ENCODE data around the gene CDC14A.

CDC14A gene

DNA sequence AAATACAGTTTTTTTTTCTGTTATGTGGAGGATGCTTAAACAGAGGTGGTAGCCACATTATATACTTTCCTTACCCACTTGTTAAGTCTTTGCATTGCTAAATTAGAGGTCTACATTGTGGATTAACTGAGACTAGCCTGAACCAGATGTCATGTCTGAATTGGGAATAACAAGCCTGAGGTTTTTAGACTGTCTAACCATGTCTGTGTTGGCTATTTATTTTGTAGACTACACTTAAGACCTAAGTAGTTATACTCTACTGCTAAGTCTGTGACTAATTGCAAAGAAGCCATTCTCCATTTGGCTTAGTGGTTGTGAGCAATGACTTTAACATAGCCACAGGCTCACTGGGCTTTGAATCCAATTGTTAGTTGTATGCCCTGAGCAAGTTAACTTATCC lies 45.4 kb downstream of the CDC14A start:
- no peak for TF ChIP-seq CREB1 (IDR thresholded peaks at IDR 0.05; ENCODE audit: low read depth)
- TF ChIP-seq, protein P1, sequence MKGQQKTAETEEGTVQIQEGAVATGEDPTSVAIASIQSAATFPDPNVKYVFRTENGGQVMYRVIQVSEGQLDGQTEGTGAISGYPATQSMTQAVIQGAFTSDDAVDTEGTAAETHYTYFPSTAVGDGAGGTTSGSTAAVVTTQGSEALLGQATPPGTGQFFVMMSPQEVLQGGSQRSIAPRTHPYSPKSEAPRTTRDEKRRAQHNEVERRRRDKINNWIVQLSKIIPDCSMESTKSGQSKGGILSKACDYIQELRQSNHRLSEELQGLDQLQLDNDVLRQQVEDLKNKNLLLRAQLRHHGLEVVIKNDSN (IDR thresholded peaks at IDR 0.05), result no peak
- TF ChIP-seq, protein P2, sequence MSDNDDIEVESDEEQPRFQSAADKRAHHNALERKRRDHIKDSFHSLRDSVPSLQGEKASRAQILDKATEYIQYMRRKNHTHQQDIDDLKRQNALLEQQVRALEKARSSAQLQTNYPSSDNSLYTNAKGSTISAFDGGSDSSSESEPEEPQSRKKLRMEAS (IDR thresholded peaks at IDR 0.05), result no peak
- no peak for TF ChIP-seq TAF1 (IDR thresholded peaks at IDR 0.05; ENCODE audit: low read depth)
- no peak for TF ChIP-seq NFIC (IDR thresholded peaks at IDR 0.05)
- no peak for TF ChIP-seq YY1 (IDR thresholded peaks at IDR 0.05; ENCODE audit: low read depth)
- TF ChIP-seq, protein P3, sequence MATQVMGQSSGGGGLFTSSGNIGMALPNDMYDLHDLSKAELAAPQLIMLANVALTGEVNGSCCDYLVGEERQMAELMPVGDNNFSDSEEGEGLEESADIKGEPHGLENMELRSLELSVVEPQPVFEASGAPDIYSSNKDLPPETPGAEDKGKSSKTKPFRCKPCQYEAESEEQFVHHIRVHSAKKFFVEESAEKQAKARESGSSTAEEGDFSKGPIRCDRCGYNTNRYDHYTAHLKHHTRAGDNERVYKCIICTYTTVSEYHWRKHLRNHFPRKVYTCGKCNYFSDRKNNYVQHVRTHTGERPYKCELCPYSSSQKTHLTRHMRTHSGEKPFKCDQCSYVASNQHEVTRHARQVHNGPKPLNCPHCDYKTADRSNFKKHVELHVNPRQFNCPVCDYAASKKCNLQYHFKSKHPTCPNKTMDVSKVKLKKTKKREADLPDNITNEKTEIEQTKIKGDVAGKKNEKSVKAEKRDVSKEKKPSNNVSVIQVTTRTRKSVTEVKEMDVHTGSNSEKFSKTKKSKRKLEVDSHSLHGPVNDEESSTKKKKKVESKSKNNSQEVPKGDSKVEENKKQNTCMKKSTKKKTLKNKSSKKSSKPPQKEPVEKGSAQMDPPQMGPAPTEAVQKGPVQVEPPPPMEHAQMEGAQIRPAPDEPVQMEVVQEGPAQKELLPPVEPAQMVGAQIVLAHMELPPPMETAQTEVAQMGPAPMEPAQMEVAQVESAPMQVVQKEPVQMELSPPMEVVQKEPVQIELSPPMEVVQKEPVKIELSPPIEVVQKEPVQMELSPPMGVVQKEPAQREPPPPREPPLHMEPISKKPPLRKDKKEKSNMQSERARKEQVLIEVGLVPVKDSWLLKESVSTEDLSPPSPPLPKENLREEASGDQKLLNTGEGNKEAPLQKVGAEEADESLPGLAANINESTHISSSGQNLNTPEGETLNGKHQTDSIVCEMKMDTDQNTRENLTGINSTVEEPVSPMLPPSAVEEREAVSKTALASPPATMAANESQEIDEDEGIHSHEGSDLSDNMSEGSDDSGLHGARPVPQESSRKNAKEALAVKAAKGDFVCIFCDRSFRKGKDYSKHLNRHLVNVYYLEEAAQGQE (IDR thresholded peaks at IDR 0.05; ENCODE audit: low read depth), result no peak
- TF ChIP-seq RAD21 (IDR thresholded peaks at IDR 0.05; ENCODE audit: low read depth), result no peak
- no peak for TF ChIP-seq FOXM1 (IDR thresholded peaks at IDR 0.05; ENCODE audit: borderline replicate concordance, low read depth)
- TF ChIP-seq CEBPB (IDR thresholded peaks at IDR 0.05), result no peak
- no peak for TF ChIP-seq ZBTB7A (IDR thresholded peaks at IDR 0.05; ENCODE audit: low read depth)
- TF ChIP-seq TEAD4 (IDR thresholded peaks at IDR 0.05), result no peak
- TF ChIP-seq TCF12 (IDR thresholded peaks at IDR 0.05; ENCODE audit: low read depth), result no peak
- no peak for TF ChIP-seq EP300 (IDR thresholded peaks at IDR 0.05; ENCODE audit: borderline replicate concordance)
- no peak for TF ChIP-seq EGR1 (IDR thresholded peaks at IDR 0.05)

DNA sequence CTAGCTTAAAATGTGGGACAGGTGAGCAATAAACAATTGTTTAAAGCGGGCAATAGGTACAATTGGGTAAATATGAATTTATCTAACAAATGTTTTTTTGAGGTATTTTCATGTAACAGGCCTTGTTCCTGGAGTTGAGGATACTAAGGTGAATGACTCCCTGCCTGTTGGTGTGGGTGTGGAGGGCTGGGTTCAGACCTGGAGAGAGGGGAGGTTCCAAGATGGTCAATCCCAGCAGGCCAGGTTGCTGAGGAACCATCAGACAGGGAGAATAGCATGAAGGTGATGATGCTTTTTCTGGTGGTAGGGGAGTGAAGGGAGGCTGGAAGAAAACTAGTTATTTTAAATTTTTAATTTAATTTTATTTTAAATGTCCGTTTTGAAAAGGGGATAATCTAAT lies 46.3 kb downstream of the CDC14A start:
- TF ChIP-seq, protein P3 (IDR thresholded peaks at IDR 0.05; ENCODE audit: low read depth), result no peak
- no peak for TF ChIP-seq CEBPB (IDR thresholded peaks at IDR 0.05)
- TF ChIP-seq CREB1 (IDR thresholded peaks at IDR 0.05; ENCODE audit: low read depth), result no peak
- TF ChIP-seq, protein P1 (IDR thresholded peaks at IDR 0.05), result no peak

DNA sequence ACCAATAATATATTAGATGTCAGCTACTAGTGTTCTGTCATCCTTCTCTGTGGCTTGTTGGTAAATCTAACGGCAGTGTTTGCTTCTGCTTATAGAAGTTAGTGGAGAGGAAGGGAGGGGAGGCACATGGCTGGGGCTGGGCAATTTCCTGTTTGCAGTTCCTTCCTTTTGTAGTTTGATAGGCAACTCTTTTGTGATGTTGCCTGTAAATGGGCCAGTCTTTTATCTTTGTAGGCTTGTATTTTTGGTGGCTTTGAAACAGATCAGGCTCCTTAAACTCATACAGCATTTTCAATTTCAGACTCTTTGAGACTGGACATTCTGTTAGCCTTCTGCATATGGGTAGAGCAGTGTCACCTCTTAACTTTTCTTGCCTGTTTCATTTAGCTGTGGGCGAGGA lies 48.1 kb downstream of the CDC14A start:
- no peak for TF ChIP-seq CREB1 (IDR thresholded peaks at IDR 0.05; ENCODE audit: low read depth)
- TF ChIP-seq YY1 (IDR thresholded peaks at IDR 0.05; ENCODE audit: low read depth), result no peak
- TF ChIP-seq FOXM1 (IDR thresholded peaks at IDR 0.05; ENCODE audit: borderline replicate concordance, low read depth), result no peak
- TF ChIP-seq TCF12 (IDR thresholded peaks at IDR 0.05; ENCODE audit: low read depth), result no peak
- TF ChIP-seq, protein P1 (IDR thresholded peaks at IDR 0.05), result no peak
- no peak for TF ChIP-seq NFIC (IDR thresholded peaks at IDR 0.05)
- TF ChIP-seq, protein P3 (IDR thresholded peaks at IDR 0.05; ENCODE audit: low read depth), result no peak
- no peak for TF ChIP-seq ZBTB7A (IDR thresholded peaks at IDR 0.05; ENCODE audit: low read depth)
- TF ChIP-seq EGR1 (IDR thresholded peaks at IDR 0.05), result no peak
- TF ChIP-seq TAF1 (IDR thresholded peaks at IDR 0.05; ENCODE audit: low read depth), result no peak
- TF ChIP-seq, protein P2 (IDR thresholded peaks at IDR 0.05), result no peak
- no peak for TF ChIP-seq CEBPB (IDR thresholded peaks at IDR 0.05)
- TF ChIP-seq EP300 (IDR thresholded peaks at IDR 0.05; ENCODE audit: borderline replicate concordance), result no peak
- TF ChIP-seq RAD21 (IDR thresholded peaks at IDR 0.05; ENCODE audit: low read depth), result no peak
- TF ChIP-seq TEAD4 (IDR thresholded peaks at IDR 0.05), result no peak

GRCh38 chr1:100404821-100405220 lies 52.5 kb downstream of the CDC14A start:
- TF ChIP-seq CREB1 (IDR thresholded peaks at IDR 0.05; ENCODE audit: low read depth) (no peak), EGR1 (IDR thresholded peaks at IDR 0.05) (no peak), EP300 (IDR thresholded peaks at IDR 0.05; ENCODE audit: borderline replicate concordance) (no peak), NFIC (IDR thresholded peaks at IDR 0.05) (no peak), TEAD4 (IDR thresholded peaks at IDR 0.05) (no peak), ZBTB7A (IDR thresholded peaks at IDR 0.05; ENCODE audit: low read depth) (no peak), RAD21 (IDR thresholded peaks at IDR 0.05; ENCODE audit: low read depth) (no peak), FOXM1 (IDR thresholded peaks at IDR 0.05; ENCODE audit: borderline replicate concordance, low read depth) (no peak), TCF12 (IDR thresholded peaks at IDR 0.05; ENCODE audit: low read depth) (no peak), TAF1 (IDR thresholded peaks at IDR 0.05; ENCODE audit: low read depth) (no peak)
- TF ChIP-seq, protein P2 (IDR thresholded peaks at IDR 0.05), result no peak
- TF ChIP-seq, protein P1 (IDR thresholded peaks at IDR 0.05), result no peak
- TF ChIP-seq, protein P3 (IDR thresholded peaks at IDR 0.05; ENCODE audit: low read depth), result no peak
